Measurements from ENCODE around the gene VAMP7.
A peak's percentile ranks its signal among the peaks of the same experiment; 100 is the strongest.
"Not testable (repeated sequence)": the region's sequence is repeated elsewhere in the genome, so short reads cannot be mapped to it uniquely, and the experiment has no call there.

Gene VAMP7

GRCh38 chrX:155881158-155881993, at the start of gene VAMP7:
Gene VAMP7 (plus strand): TSS chrX:155881345. CDS start chrX:155889467, 8,122 bp downstream.
- TF ChIP-seq JUND (IDR thresholded peaks at IDR 0.05; ENCODE audit: low read depth) = no peak
- in situ Hi-C loops (cut with HindIII; ENCODE audit: low pct_unique_long_range_greater_than_20kb, low sequenced_read_pairs) = no loop called here
- DNase-seq (ENCODE audit: low read depth in 1 of 2, low spot score in 1 of 2) = peak; percentile 13 to 89

- in situ Hi-C loops (cut with HindIII; ENCODE audit: low pct_unique_long_range_greater_than_20kb, low sequenced_read_pairs) = no loop called here
- no peak for TF ChIP-seq JUND (IDR thresholded peaks at IDR 0.05; ENCODE audit: low read depth)
- DNase-seq (ENCODE audit: low read depth in 1 of 2, low spot score in 1 of 2) = no peak
Measured at GRCh38 chrX:155841232-155841631, 39.9 kb upstream of the VAMP7 start.

- in situ Hi-C loops (cut with HindIII; ENCODE audit: low pct_unique_long_range_greater_than_20kb, low sequenced_read_pairs); DNase-seq (ENCODE audit: low read depth in 1 of 2, low spot score in 1 of 2): not testable (repeated sequence)
Measured at GRCh38 chrX:155851786-155852185, 29.4 kb upstream of the VAMP7 start.

GRCh38 chrX:155857561-155857960, 23.6 kb upstream of the VAMP7 start:
- TF ChIP-seq JUND (IDR thresholded peaks at IDR 0.05; ENCODE audit: low read depth) = no peak
- in situ Hi-C loops (cut with HindIII; ENCODE audit: low pct_unique_long_range_greater_than_20kb, low sequenced_read_pairs) = no loop called here
- DNase-seq (ENCODE audit: low read depth in 1 of 2, low spot score in 1 of 2) = peak in 1 of 2 experiments; percentile 35

GRCh38 chrX:155864655-155865054, 16.5 kb upstream of the VAMP7 start:
- no peak for DNase-seq (ENCODE audit: low read depth in 1 of 2, low spot score in 1 of 2)
- no peak for TF ChIP-seq JUND (IDR thresholded peaks at IDR 0.05; ENCODE audit: low read depth)
- in situ Hi-C loops (cut with HindIII; ENCODE audit: low pct_unique_long_range_greater_than_20kb, low sequenced_read_pairs) = no loop called here

GRCh38 chrX:155865193-155865592, 16.0 kb upstream of the VAMP7 start:
- DNase-seq (ENCODE audit: low read depth in 1 of 2, low spot score in 1 of 2) = no peak
- in situ Hi-C loops (cut with HindIII; ENCODE audit: low pct_unique_long_range_greater_than_20kb, low sequenced_read_pairs) = no loop called here
- no peak for TF ChIP-seq JUND (IDR thresholded peaks at IDR 0.05; ENCODE audit: low read depth)

- no peak for TF ChIP-seq JUND (IDR thresholded peaks at IDR 0.05; ENCODE audit: low read depth)
- no peak for DNase-seq (ENCODE audit: low read depth in 1 of 2, low spot score in 1 of 2)
- in situ Hi-C loops (cut with HindIII; ENCODE audit: low pct_unique_long_range_greater_than_20kb, low sequenced_read_pairs) = no loop called here
Measured at GRCh38 chrX:155867821-155868220, 13.3 kb upstream of the VAMP7 start.

- in situ Hi-C loops (cut with HindIII; ENCODE audit: low pct_unique_long_range_greater_than_20kb, low sequenced_read_pairs) = no loop called here
- TF ChIP-seq JUND (IDR thresholded peaks at IDR 0.05; ENCODE audit: low read depth) = no peak
- DNase-seq (ENCODE audit: low read depth in 1 of 2, low spot score in 1 of 2) = no peak
Measured at GRCh38 chrX:155870958-155871357, 10.2 kb upstream of the VAMP7 start.

GRCh38 chrX:155871934-155872333, 9.2 kb upstream of the VAMP7 start:
- in situ Hi-C loops (cut with HindIII; ENCODE audit: low pct_unique_long_range_greater_than_20kb, low sequenced_read_pairs) = no loop called here
- TF ChIP-seq JUND (IDR thresholded peaks at IDR 0.05; ENCODE audit: low read depth) = no peak
- no peak for DNase-seq (ENCODE audit: low read depth in 1 of 2, low spot score in 1 of 2)

- in situ Hi-C loops (cut with HindIII; ENCODE audit: low pct_unique_long_range_greater_than_20kb, low sequenced_read_pairs) = no loop called here
- TF ChIP-seq JUND (IDR thresholded peaks at IDR 0.05; ENCODE audit: low read depth) = no peak
- no peak for DNase-seq (ENCODE audit: low read depth in 1 of 2, low spot score in 1 of 2)
Measured at GRCh38 chrX:155873188-155873587, 8.0 kb upstream of the VAMP7 start.

GRCh38 chrX:155874571-155875244, 6.4 kb upstream of the VAMP7 start:
- no peak for DNase-seq (ENCODE audit: low read depth in 1 of 2, low spot score in 1 of 2)
- in situ Hi-C loops (cut with HindIII; ENCODE audit: low pct_unique_long_range_greater_than_20kb, low sequenced_read_pairs) = no loop called here
- no peak for TF ChIP-seq JUND (IDR thresholded peaks at IDR 0.05; ENCODE audit: low read depth)

GRCh38 chrX:155876704-155877103, 4.4 kb upstream of the VAMP7 start:
- DNase-seq (ENCODE audit: low read depth in 1 of 2, low spot score in 1 of 2) = no peak
- no peak for TF ChIP-seq JUND (IDR thresholded peaks at IDR 0.05; ENCODE audit: low read depth)
- in situ Hi-C loops (cut with HindIII; ENCODE audit: low pct_unique_long_range_greater_than_20kb, low sequenced_read_pairs) = no loop called here

GRCh38 chrX:155877288-155877687, 3.9 kb upstream of the VAMP7 start:
- in situ Hi-C loops (cut with HindIII; ENCODE audit: low pct_unique_long_range_greater_than_20kb, low sequenced_read_pairs) = no loop called here
- no peak for DNase-seq (ENCODE audit: low read depth in 1 of 2, low spot score in 1 of 2)
- TF ChIP-seq JUND (IDR thresholded peaks at IDR 0.05; ENCODE audit: low read depth) = no peak
